GM19351 (cell line): ENCODE data around the gene EPHA10.
A peak's percentile ranks its signal among the peaks of the same experiment; 100 is the strongest.

Experiments
- ATAC-seq: cut with Tn5 transposase; IDR thresholded peaks from one replicate; pipeline ENCODE4 v1.9.1; 2021; ENCODE audit warnings: mild to moderate bottlenecking, moderate library complexity; ENCODE audit not compliant: unreplicated experiment

Gene EPHA10

GRCh38 chr1:37764888-37765441 lies at the start of gene EPHA10:
Gene EPHA10 (minus strand): TSS chr1:37765120. CDS start chr1:37765066, 54 bp downstream.
- no peak for ATAC-seq

- no peak for ATAC-seq
These were observed 49.3 kb upstream of the EPHA10 start for GRCh38 chr1:37814252-37814651.

GRCh38 chr1:37813529-37814145 lies 48.7 kb upstream of the EPHA10 start:
- ATAC-seq = no peak

- ATAC-seq = peak; percentile 46
These were observed 46.2 kb upstream of the EPHA10 start for GRCh38 chr1:37811027-37811655.

GRCh38 chr1:37809942-37810341 lies 45.0 kb upstream of the EPHA10 start:
- no peak for ATAC-seq

GRCh38 chr1:37808369-37809319 lies 43.7 kb upstream of the EPHA10 start:
- ATAC-seq = peak; percentile 36

GRCh38 chr1:37807555-37808368 lies 42.8 kb upstream of the EPHA10 start, which contains the start of the genes C1orf122 and YRDC:
Gene C1orf122 (plus strand): TSS chr1:37807790. CDS start chr1:37808405, 615 bp downstream.
Gene YRDC (minus strand): TSS chr1:37808208. CDS start chr1:37808180, 28 bp downstream.
- ATAC-seq = peak; percentile 88

GRCh38 chr1:37807220-37807554 lies 42.3 kb upstream of the EPHA10 start:
- ATAC-seq = no peak

- no peak for ATAC-seq
These were observed 37.5 kb upstream of the EPHA10 start for GRCh38 chr1:37802439-37802838.

- ATAC-seq = no peak
These were observed 32.9 kb upstream of the EPHA10 start for GRCh38 chr1:37797750-37798345.

GRCh38 chr1:37795340-37796125 lies 30.6 kb upstream of the EPHA10 start:
- ATAC-seq = no peak

GRCh38 chr1:37794372-37795339 lies 29.7 kb upstream of the EPHA10 start:
- ATAC-seq = peak; percentile 33

GRCh38 chr1:37793773-37794371 lies 29.0 kb upstream of the EPHA10 start, which contains the start of gene MANEAL:
Gene MANEAL (plus strand): TSS chr1:37793847. CDS start chr1:37794183, 336 bp downstream.
- peak; percentile 66 for ATAC-seq

GRCh38 chr1:37792943-37793686 lies 28.2 kb upstream of the EPHA10 start:
- no peak for ATAC-seq

GRCh38 chr1:37782491-37782890 lies 17.6 kb upstream of the EPHA10 start:
- no peak for ATAC-seq

- ATAC-seq = no peak
These were observed 13.7 kb upstream of the EPHA10 start for GRCh38 chr1:37778654-37779053.
